GM13977 (cell line): ENCODE measurements around the gene PLXDC1.

Source experiments
- DNase-seq: peaks from one replicate; pipeline ENCODE4 v3.0.0; 2012; ENCODE audit warnings: low spot score
- in situ Hi-C: fragments of 300-500 bp; cut with MboI; formaldehyde crosslinking; loops from one replicate; pipeline ENCODE4 v1.12.0; 2022; ENCODE audit warnings: low sequenced_read_pairs, low pct_unique_long_range_greater_than_20kb, mixed read lengths, inconsistent platforms; ENCODE audit not compliant: unreplicated experiment
- TF ChIP-seq, protein P1 (sequence below): IDR thresholded peaks from 2 replicates; pipeline ENCODE4 v1.5.1; 2012; ENCODE audit warnings: mild to moderate bottlenecking, control low read depth; ENCODE audit not compliant: insufficient read depth; ENCODE audit errors: extremely low read depth, missing control alignments

The PLXDC1 gene

DNA sequence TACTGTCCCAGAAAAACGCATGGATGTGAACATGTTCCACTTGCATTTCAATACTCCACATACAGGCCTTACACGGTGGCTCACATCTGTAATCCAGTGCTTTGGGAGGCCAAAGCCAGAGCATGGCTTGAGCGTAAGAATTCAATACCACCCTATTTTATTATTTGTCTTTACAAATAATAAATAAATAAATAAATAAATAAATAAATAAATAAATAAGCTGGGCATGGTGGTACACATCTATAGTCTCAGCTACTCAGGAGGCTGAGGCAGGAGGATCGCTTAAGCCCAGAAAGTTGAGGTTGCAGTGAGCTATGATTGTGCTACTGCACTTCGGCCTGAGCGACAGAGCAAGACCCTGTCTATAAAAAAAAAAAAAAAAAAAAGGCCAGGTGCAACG, 53.9 kb downstream of the PLXDC1 start:
- TF ChIP-seq, protein P1, sequence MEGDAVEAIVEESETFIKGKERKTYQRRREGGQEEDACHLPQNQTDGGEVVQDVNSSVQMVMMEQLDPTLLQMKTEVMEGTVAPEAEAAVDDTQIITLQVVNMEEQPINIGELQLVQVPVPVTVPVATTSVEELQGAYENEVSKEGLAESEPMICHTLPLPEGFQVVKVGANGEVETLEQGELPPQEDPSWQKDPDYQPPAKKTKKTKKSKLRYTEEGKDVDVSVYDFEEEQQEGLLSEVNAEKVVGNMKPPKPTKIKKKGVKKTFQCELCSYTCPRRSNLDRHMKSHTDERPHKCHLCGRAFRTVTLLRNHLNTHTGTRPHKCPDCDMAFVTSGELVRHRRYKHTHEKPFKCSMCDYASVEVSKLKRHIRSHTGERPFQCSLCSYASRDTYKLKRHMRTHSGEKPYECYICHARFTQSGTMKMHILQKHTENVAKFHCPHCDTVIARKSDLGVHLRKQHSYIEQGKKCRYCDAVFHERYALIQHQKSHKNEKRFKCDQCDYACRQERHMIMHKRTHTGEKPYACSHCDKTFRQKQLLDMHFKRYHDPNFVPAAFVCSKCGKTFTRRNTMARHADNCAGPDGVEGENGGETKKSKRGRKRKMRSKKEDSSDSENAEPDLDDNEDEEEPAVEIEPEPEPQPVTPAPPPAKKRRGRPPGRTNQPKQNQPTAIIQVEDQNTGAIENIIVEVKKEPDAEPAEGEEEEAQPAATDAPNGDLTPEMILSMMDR, result no peak
- DNase-seq, result no peak
- in situ Hi-C loops, result no loop called here

DNA sequence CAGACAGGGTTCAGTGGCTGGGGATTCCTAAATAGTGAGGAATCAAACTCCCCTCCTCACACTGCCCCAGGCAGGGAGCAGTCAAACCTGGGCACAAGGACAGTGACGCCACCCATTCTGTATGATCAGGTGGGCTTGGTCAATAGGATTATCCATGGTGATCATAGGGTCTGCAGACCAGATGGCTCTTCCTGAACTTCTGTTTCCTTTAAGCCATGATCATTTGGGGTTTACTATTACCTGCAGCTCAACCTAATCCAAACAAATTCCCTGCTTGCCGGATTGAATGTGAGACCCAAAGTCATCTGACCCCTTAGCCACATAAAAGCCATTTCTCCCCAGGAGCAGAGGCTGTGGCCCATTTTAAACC, 54.3 kb downstream of the PLXDC1 start:
- TF ChIP-seq, protein P1, result no peak
- in situ Hi-C loops, result no loop called here

DNA sequence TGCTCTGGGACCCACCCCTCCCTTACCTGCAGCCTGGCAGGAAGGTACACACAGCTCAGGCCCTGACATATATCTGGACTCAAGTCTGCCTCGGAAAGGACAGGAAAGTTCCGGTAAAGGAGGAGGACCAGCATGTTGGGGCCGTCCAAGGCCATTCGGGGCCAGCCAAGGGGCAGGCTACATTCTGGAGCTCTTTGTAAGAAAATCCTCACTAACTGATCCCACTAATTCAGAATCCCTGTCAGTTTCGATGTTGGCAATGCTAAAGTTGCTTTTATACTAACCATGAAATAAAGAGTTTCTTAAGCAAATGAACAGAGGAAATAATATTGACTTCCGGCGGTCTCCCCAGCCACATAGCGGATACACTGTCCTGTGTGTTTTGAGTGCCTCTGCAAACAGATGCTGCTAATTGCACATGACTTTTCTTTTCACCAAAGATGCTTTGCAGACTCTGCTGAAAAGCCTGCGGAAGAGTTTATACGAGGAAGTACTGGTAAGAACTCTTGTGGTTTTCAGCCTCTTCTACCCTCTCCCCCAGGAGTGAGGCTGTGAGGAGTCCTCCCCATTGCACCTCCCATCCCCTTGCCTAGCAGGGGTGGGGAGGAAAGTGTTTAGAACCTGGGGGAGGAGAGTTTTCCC, 54.8 kb downstream of the PLXDC1 start:
- TF ChIP-seq, protein P1, result no peak
- in situ Hi-C loops, result no loop called here
- no peak for DNase-seq

More for the DNA sequence above, 54.3 kb downstream of the PLXDC1 start:
- DNase-seq, result no peak

DNA sequence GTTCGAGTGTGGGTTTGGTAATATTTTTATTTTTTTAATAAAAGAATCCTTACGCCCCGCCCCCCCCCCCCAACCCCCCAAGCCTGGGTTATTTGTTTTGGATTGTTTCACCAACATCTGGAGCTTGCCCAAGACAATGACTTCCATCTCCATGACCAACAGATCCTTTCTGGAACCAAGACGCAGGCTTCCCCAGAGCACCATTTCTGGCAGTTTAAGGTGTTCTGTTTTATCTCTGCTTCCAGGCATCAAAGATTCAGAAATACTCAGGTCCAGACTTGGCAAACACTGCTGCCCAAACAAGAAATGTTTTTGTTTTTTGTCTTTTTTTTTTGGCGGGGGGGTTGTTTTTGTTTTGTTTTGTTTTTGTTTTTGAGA, 56.1 kb downstream of the PLXDC1 start:
- TF ChIP-seq, protein P1, result no peak
- no peak for DNase-seq
- in situ Hi-C loops, result no loop called here

DNA sequence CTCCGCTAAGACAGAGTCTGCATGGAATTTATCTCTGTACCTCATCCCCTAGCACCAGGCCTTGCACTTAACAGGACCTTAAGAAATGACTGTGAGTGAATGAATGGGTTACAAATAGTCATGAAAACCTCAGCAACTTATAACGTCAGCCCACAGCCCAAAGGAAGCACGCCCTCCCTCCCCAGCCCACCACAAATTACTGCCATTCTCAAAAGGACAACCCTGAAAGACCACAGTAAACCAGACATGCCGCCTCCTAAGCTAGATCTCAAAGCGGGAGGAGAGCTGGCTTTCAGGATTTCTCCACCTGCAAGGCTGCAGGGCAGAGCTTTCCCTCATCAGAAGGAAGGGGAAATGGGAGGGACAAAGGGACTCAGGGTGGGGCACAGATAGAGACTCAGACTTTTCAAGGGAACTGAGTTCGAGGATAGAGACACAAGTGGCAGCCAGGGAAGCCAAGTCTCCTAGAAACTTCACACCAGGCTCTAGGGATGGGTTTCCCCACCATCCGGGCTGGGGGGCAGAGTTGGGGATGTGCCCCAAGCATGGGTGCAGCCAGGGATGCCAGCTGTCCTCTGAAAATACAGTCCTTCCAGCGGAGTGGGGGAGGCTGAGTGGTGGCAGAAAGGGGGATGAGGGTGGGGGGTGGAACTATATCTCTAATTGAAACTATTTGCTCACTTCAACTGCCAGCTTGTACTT, 56.7 kb downstream of the PLXDC1 start:
- DNase-seq, result peak; percentile 44
- TF ChIP-seq, protein P1, result no peak
- in situ Hi-C loops, result no loop called here

DNA sequence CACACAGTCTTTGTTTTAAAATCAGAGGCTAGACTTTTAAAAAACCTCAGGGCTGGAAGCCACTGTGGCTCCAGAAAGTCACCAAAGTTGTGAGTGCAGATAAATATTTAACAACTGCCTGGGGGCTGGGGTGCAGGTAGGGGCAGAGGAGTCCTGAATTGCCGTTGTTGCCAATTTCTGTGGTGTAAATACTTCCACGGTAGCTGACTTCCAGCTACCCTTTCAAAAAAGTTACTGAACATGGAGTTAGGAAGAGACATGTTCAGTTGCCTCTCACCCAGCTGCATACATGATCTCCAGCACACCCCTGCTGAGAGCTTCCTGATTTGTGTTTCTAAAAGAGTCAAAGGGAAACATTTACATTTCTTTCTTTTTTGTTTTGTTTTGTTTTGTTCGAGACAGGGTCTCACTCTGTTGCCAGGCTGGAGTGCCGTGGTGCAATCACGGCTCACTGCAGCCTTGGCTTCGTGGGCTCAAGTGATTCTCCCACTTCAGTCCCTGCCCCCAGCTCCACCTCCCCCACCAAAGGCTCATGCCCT, 58.7 kb downstream of the PLXDC1 start:
- in situ Hi-C loops, result no loop called here
- TF ChIP-seq, protein P1, result no peak
- no peak for DNase-seq
